ENCODE measurements around the gene KMT2A. TPM values are rescaled to one million over a fixed set of nuclear protein-coding genes. Genes with fewer than 3 reads are reported as not detected.

KMT2A gene
- total and polyA plus RNA-seq, 4 donors = 7.7 to 127 (median 27.0) TPM

DNA sequence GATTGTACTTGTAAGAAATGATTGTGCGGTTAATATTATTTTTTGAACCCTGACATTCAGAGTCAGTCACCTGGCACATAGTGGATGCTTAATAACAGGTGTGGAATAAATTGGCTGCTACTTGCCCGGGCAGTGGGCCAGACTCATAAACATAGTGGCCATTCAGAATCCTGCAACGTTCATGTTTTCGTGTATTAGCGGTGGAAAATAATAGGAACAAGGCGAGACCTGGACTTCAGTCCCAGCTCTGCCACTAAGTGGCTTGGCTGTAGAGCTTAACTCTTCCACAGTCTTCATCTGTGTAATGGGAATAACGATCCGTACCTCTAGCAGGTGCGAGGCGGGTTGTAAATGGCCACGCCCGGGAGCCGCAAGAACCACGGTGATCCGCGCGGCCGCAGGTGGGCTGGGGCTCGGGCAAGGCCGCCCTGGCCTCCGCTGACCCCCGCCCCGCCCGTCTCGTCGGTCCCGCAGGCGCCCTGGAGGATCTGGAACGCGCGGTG, 93.9 kb downstream of the KMT2A start:
- no peak for ATAC-seq (ENCODE audit: insufficient read depth, low FRiP score)

DNA sequence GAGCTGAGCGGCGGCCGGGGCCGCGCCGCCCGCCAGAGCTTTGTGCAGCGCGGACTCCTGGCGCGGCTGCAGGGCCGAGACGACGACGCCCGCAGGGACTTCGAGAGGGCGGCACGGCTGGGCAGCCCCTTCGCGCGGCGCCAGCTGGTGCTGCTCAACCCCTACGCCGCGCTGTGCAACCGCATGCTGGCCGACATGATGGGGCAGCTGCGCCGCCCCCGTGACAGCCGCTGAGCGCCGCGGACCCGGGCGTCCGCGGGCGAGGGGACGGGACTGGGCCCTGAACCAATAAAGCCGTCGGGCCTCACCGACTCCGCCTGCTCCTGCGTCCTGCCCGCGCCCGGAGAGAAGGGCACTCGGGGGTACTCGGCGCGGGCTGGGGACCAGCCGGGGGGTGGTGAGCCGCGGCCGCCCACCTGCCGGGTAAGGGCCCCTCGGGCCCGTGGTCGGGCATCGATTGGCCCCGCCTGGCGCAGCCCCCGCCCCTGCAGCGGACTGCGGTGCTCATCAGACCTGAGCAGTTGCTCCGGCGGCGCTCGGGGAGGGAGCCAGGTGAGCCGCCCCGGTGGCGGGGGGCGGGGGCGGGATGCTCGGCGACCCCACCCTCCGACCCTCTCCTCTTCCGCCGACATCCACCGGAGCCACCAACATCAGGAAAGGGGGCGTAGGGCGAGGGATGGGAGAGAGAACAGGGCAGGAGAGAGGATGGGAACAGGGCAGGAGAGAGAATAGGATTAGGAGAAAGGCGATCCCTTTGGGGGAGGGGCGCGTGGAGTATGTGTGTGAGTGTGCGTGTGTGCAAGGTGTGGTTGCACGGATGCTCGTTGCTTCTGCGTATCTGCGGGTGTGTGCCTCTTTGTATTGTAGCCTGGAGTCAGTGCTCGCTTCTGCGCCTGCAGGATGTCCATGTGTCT, 94.6 kb downstream of the KMT2A start, which contains the start of gene TMEM25:
Gene TMEM25 (plus strand): TSS at position 510 of the 914 bp plus-strand sequence. CDS start 610 bp downstream, outside the sequence.
- TF ChIP-seq, protein P1, sequence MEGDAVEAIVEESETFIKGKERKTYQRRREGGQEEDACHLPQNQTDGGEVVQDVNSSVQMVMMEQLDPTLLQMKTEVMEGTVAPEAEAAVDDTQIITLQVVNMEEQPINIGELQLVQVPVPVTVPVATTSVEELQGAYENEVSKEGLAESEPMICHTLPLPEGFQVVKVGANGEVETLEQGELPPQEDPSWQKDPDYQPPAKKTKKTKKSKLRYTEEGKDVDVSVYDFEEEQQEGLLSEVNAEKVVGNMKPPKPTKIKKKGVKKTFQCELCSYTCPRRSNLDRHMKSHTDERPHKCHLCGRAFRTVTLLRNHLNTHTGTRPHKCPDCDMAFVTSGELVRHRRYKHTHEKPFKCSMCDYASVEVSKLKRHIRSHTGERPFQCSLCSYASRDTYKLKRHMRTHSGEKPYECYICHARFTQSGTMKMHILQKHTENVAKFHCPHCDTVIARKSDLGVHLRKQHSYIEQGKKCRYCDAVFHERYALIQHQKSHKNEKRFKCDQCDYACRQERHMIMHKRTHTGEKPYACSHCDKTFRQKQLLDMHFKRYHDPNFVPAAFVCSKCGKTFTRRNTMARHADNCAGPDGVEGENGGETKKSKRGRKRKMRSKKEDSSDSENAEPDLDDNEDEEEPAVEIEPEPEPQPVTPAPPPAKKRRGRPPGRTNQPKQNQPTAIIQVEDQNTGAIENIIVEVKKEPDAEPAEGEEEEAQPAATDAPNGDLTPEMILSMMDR (IDR thresholded peaks at IDR 0.05; ENCODE audit: control extremely low read depth, extremely low read depth) = no peak
- H3K36me3 ChIP-seq (ENCODE audit: control insufficient read depth in 4 of 4, insufficient read depth in 4 of 4, low read length in 4 of 4) = peaks cover 0 to 3% (median 1%) of the 10 kb centered on the region in 4 donors

More for the DNA sequence above, 93.9 kb downstream of the KMT2A start:
- H3K9ac ChIP-seq (ENCODE audit: insufficient read depth in 1 of 2, low read length in 2 of 2) = peak overlapping the region in 1 of 2 donors; percentile 37
- peak overlapping the region; percentile 70 for H3K4me3 ChIP-seq
- DNase-seq = peak in 2 of 3 donors; percentile 16 to 18
- WGBS, 2 donors = 5 to 8% methylated on average over 20 to 31 of the region's 31 CpGs
- H3K4me1 ChIP-seq (ENCODE audit: control insufficient read depth in 5 of 5, insufficient read depth in 5 of 5, low read length in 5 of 5) = peaks cover 0 to 13% (median 4%) of the 10 kb centered on the region in 5 donors
- H3K9me3 ChIP-seq (ENCODE audit: control insufficient read depth in 4 of 4, insufficient read depth in 3 of 4, low read length in 3 of 4) = no peaks in the 10 kb centered on the region
- TF ChIP-seq, protein P1 (IDR thresholded peaks at IDR 0.05; ENCODE audit: control extremely low read depth, extremely low read depth) = no peak
- H3K27ac ChIP-seq (ENCODE audit: low read depth in 1 of 2, low read length in 1 of 2) = peak overlapping the region in 1 of 2 donors; percentile 2
- no peaks in the 10 kb centered on the region for H3K27me3 ChIP-seq (ENCODE audit: control insufficient read depth in 3 of 3, insufficient read depth in 3 of 3, low read length in 2 of 3)
- H3K36me3 ChIP-seq (ENCODE audit: control insufficient read depth in 4 of 4, insufficient read depth in 4 of 4, low read length in 4 of 4) = peaks cover 0 to 3% (median 1%) of the 10 kb centered on the region in 4 donors

DNA sequence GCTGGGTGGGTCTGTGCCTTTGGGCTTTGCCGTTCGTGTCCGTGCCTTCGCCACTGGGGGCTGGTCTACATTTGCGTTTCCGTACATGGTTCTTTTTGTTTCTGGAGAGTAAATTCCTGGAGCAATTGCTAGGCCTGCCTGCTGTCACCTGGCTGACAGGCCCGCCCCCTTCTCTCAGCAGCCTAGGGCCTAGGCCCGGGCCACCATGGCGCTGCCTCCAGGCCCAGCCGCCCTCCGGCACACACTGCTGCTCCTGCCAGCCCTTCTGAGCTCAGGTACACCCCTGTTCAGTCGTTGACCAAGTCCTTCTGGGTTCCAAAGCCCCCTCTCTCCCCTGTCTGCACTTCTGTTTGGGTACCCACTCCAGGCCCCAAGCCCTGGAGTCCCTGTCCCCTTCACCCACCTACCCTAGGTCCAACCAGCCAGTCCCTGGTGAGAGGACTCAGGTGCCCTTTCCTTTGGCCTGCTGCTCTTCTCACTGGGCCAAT, 95.3 kb downstream of the KMT2A start:
- no peaks in the 10 kb centered on the region for H3K9me3 ChIP-seq (ENCODE audit: control insufficient read depth in 4 of 4, insufficient read depth in 3 of 4, low read length in 3 of 4)
- DNase-seq (no peak), ATAC-seq (ENCODE audit: insufficient read depth, low FRiP score) (no peak)
- TF ChIP-seq, protein P1 (IDR thresholded peaks at IDR 0.05; ENCODE audit: control extremely low read depth, extremely low read depth) = no peak
- H3K27me3 ChIP-seq (ENCODE audit: control insufficient read depth in 3 of 3, insufficient read depth in 3 of 3, low read length in 2 of 3) = no peaks in the 10 kb centered on the region
- peaks cover 0 to 13% (median 4%) of the 10 kb centered on the region in 5 donors for H3K4me1 ChIP-seq (ENCODE audit: control insufficient read depth in 5 of 5, insufficient read depth in 5 of 5, low read length in 5 of 5)
- peak overlapping the region in 1 of 2 donors; percentile 26 for H3K27ac ChIP-seq (ENCODE audit: low read depth in 1 of 2, low read length in 1 of 2)
- 22 to 27% methylated on average over 12 of the region's 12 CpGs for WGBS, 2 donors
- H3K9ac ChIP-seq (ENCODE audit: insufficient read depth in 1 of 2, low read length in 2 of 2) = peak overlapping the region; percentile 14 to 25
- peak overlapping the region; percentile 70 for H3K4me3 ChIP-seq
- H3K36me3 ChIP-seq (ENCODE audit: control insufficient read depth in 4 of 4, insufficient read depth in 4 of 4, low read length in 4 of 4) = peaks cover 0 to 3% (median 1%) of the 10 kb centered on the region in 4 donors

More for the DNA sequence above, 94.6 kb downstream of the KMT2A start, which contains the start of gene TMEM25:
- DNase-seq (peak; percentile 55 to 71 (median 69)), ATAC-seq (ENCODE audit: insufficient read depth, low FRiP score) (peak; percentile 80)
- WGBS, 2 donors = 1% methylated on average over 70 to 94 of the region's 94 CpGs
- peaks cover 0 to 13% (median 4%) of the 10 kb centered on the region in 5 donors for H3K4me1 ChIP-seq (ENCODE audit: control insufficient read depth in 5 of 5, insufficient read depth in 5 of 5, low read length in 5 of 5)
- H3K27me3 ChIP-seq (ENCODE audit: control insufficient read depth in 3 of 3, insufficient read depth in 3 of 3, low read length in 2 of 3) = no peaks in the 10 kb centered on the region
- peak within 1 kb of the TSS; percentile 14 to 37 for H3K9ac ChIP-seq (ENCODE audit: insufficient read depth in 1 of 2, low read length in 2 of 2)
- H3K9me3 ChIP-seq (ENCODE audit: control insufficient read depth in 4 of 4, insufficient read depth in 3 of 4, low read length in 3 of 4) = no peaks in the 10 kb centered on the region
- H3K27ac ChIP-seq (ENCODE audit: low read depth in 1 of 2, low read length in 1 of 2) = peak within 1 kb of the TSS; percentile 10 to 26
- peak within 1 kb of the TSS; percentile 70 for H3K4me3 ChIP-seq
